HepG2 (cell line): Measurements from ENCODE around the gene CACNA1H. TPM values are rescaled to one million over a fixed set of nuclear protein-coding genes. Genes with fewer than 3 reads are reported as not detected.

ENCODE experiments used
- CBX1 ChIP-seq: IDR thresholded peaks from one replicate; pipeline ENCODE4 v1.6.1; 2016; ENCODE audit warnings: antibody characterized with exemption, low read depth
- CENPT ChIP-seq: sonication (generic); formaldehyde crosslinking; IDR thresholded peaks from 2 replicates; pipeline ENCODE4 v1.8.0; 2022; ENCODE audit warnings: low read depth, mild to moderate bottlenecking, moderate library complexity, missing genetic modification reagents
- GABPB1 ChIP-seq: IDR thresholded peaks from 2 replicates; pipeline ENCODE4 v1.6.1; 2016; ENCODE audit warnings: mild to moderate bottlenecking, missing genetic modification reagents, moderate library complexity, missing compliant biosample characterization
- GATAD2A ChIP-seq: IDR thresholded peaks from 2 replicates; pipeline ENCODE4 v1.6.1; 2016
- HNRNPH1 ChIP-seq: fragments of 200-400 bp; formaldehyde crosslinking; optimal IDR thresholded peaks from 2 replicates; pipeline ENCODE3; 2017; ENCODE audit warnings: mild to moderate bottlenecking, low read depth, low read length
- HNRNPL ChIP-seq: fragments of 200-400 bp; formaldehyde crosslinking; IDR thresholded peaks from 2 replicates; pipeline ENCODE4 v1.6.1; 2017; ENCODE audit warnings: mild to moderate bottlenecking, low read depth, low read length
- HNRNPUL1 ChIP-seq: fragments of 200-400 bp; formaldehyde crosslinking; IDR thresholded peaks from 2 replicates; pipeline ENCODE4 v1.6.1; 2017; ENCODE audit warnings: low read depth, mild to moderate bottlenecking, low read length, moderate library complexity
- NCOA2 ChIP-seq: sonication (generic); formaldehyde crosslinking; IDR thresholded peaks from 2 replicates; pipeline ENCODE4 v1.8.0; 2022; ENCODE audit warnings: inconsistent platforms
- NFIB ChIP-seq: sonication (generic); formaldehyde crosslinking; IDR thresholded peaks from 2 replicates; pipeline ENCODE4 v1.9.0; 2021; ENCODE audit warnings: missing genetic modification reagents, mild to moderate bottlenecking, borderline replicate concordance
- POLR2G ChIP-seq: fragments of 200-400 bp; formaldehyde crosslinking; IDR thresholded peaks from 2 replicates; pipeline ENCODE4 v1.6.1; 2018; ENCODE audit warnings: mild to moderate bottlenecking, low read depth, low read length, moderate library complexity
- RORA ChIP-seq: sonication (generic); formaldehyde crosslinking; IDR thresholded peaks from 2 replicates; pipeline ENCODE4 v1.5.0; 2020; ENCODE audit warnings: mild to moderate bottlenecking, missing genetic modification reagents, moderate library complexity
- SATB2 ChIP-seq: sonication (generic); formaldehyde crosslinking; IDR thresholded peaks from 2 replicates; pipeline ENCODE4 v1.5.0; 2020; ENCODE audit warnings: missing genetic modification reagents
- SP1 ChIP-seq, 2 experiments: fragments of 450-650 bp in 1 of 2; sonication (generic) in 1 of 2; formaldehyde crosslinking in 1 of 2; IDR thresholded peaks; 2 replicates each; pipeline versions ENCODE4 v1.4.0 to v1.6.1; 2016 to 2020; ENCODE audit warnings: missing genetic modification reagents in 1 of 2
- SRY ChIP-seq: sonication (generic); formaldehyde crosslinking; IDR thresholded peaks from 2 replicates; pipeline ENCODE4 v1.8.0; 2022; ENCODE audit warnings: mild to moderate bottlenecking, missing genetic modification reagents
- TBL1XR1 ChIP-seq: fragments of 150-350 bp; IDR thresholded peaks from 2 replicates; pipeline ENCODE4 v1.6.1; 2014; ENCODE audit warnings: borderline replicate concordance, low read length; ENCODE audit not compliant: partially characterized antibody
- ZNF180 ChIP-seq: sonication (generic); formaldehyde crosslinking; IDR thresholded peaks from 2 replicates; pipeline ENCODE4 v1.4.0; 2020; ENCODE audit warnings: low read depth, missing genetic modification reagents, borderline replicate concordance
- ZNF337 ChIP-seq: sonication (generic); formaldehyde crosslinking; IDR thresholded peaks from 2 replicates; pipeline ENCODE4 v1.5.1; 2020; ENCODE audit warnings: missing genetic modification reagents, low read depth, mild to moderate bottlenecking, borderline replicate concordance
- ZNF484 ChIP-seq: sonication (generic); formaldehyde crosslinking; IDR thresholded peaks from 2 replicates; pipeline ENCODE4 v1.5.1; 2020; ENCODE audit warnings: mild to moderate bottlenecking, low read depth, missing genetic modification reagents, borderline replicate concordance
- ZNF564 ChIP-seq: sonication (generic); formaldehyde crosslinking; IDR thresholded peaks from 2 replicates; pipeline ENCODE4 v1.8.1; 2023; ENCODE audit warnings: mild to moderate bottlenecking, missing genetic modification reagents
- ZNF691 ChIP-seq: sonication (generic); formaldehyde crosslinking; IDR thresholded peaks from 2 replicates; pipeline ENCODE4 v1.4.0; 2020; ENCODE audit warnings: missing genetic modification reagents, low read depth, mild to moderate bottlenecking, borderline replicate concordance
- ZNF816 ChIP-seq: sonication (generic); formaldehyde crosslinking; IDR thresholded peaks from 2 replicates; pipeline ENCODE4 v1.8.0; 2022; ENCODE audit warnings: missing genetic modification reagents, mild to moderate bottlenecking, borderline replicate concordance
- ZSCAN25 ChIP-seq: sonication (generic); formaldehyde crosslinking; IDR thresholded peaks from 2 replicates; pipeline ENCODE4 v1.8.0; 2022; ENCODE audit warnings: mild to moderate bottlenecking, missing genetic modification reagents
- polyA plus RNA-seq, 8 experiments: library from polyadenylated mRNA; depleted of rRNA in 3 of 8; stranded (reverse) in 7 of 8; unstranded in 1 of 8; fragments of >200 nt; fragmentation: Illumina TruSeq in 4 of 8; extraction: Trizol in 4 of 8; gene quantifications; 2 replicates each; pipeline versions ENCODE4 v1.2.1 to v1.2.3, GENCODE V29; 2011 to 2016; ENCODE audit warnings: low read depth in 4 of 8, missing spikeins in 1 of 8, mixed read lengths in 1 of 8; ENCODE audit not compliant: insufficient read depth in 1 of 8
- total RNA-seq, 5 experiments: library from RNA; depleted of rRNA; stranded (reverse); fragments of >200 nt; fragmentation: Illumina TruSeq; extraction: Trizol; gene quantifications; 2 replicates each; pipeline ENCODE4 v1.2.3, GENCODE V29; 2016; ENCODE audit warnings: low read depth in 1 of 5
- TF ChIP-seq, protein P1 (sequence below): sonication (generic); formaldehyde crosslinking; IDR thresholded peaks from 2 replicates; pipeline ENCODE4 v1.5.1; 2020; ENCODE audit warnings: mild to moderate bottlenecking, missing genetic modification reagents, moderate library complexity
- TF ChIP-seq, protein P2 (sequence below): sonication (generic); formaldehyde crosslinking; IDR thresholded peaks from 2 replicates; pipeline ENCODE4 v1.4.0; 2020; ENCODE audit warnings: low read depth, mild to moderate bottlenecking, missing genetic modification reagents
- TF ChIP-seq, protein P3 (sequence below): IDR thresholded peaks from 2 replicates; pipeline ENCODE4 v1.6.1; 2016; ENCODE audit warnings: low read depth

CACNA1H gene
- total and polyA plus RNA-seq, 2 of the 13 experiments (the other 11 are each of a cell fraction or from before 2014, with no cell fraction given): 0.40 to 1.8 TPM

DNA sequence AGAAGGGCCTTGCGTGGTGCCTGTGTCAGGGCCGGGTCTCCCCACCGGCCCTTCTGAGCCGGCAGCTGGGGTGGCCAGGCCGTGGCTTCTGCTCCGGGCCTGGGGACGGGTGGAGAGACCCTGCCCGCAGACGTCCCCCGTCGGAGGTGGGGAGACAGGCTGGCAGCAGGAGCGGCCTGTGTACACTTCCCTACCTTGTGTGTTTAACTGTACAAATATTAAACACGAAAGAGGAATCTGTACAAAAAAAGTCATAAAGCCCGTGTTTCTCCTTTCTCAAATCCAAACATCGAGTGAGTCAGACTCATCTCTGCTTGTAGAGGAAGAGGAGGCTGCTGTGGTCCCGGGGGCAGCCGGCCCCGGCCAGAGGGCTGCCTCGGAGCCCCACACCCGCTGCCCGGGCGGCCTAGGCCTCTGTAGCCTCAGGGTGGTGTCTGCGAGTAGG is 2.0 kb downstream of the CACNA1H start (continued):
- TF ChIP-seq RORA (CRISPR knock-in tag) (no peak), GATAD2A (no peak; the same call in 1 of the 2 replicates), CENPT (CRISPR knock-in tag) (no peak), SRY (no peak), ZNF484 (CRISPR knock-in tag) (no peak), GABPB1 (CRISPR knock-in tag) (no peak; the same call in 1 of the 2 replicates), SATB2 (no peak), ZNF691 (CRISPR knock-in tag) (peak; percentile 13; the same call in 1 of the 2 replicates), ZSCAN25 (CRISPR knock-in tag) (no peak), ZNF816 (CRISPR knock-in tag) (no peak), ZNF180 (CRISPR knock-in tag) (no peak), NCOA2 (CRISPR knock-in tag) (0 out of 2 replicates have a peak, but pooled peaks have one; percentile 38), CBX1 (no peak), ZNF337 (CRISPR knock-in tag) (no peak), ZNF564 (CRISPR knock-in tag) (no peak), SP1 (IDR thresholded peaks at IDR 0.05) (no peak), SP1 (CRISPR knock-in tag; IDR thresholded peaks at IDR 0.05) (no peak), TBL1XR1 (no peak), HNRNPH1 (no peak), HNRNPUL1 (no peak), POLR2G (no peak), HNRNPL (no peak; the same call in 1 of the 2 replicates), NFIB (no peak)
- TF ChIP-seq, protein P1, sequence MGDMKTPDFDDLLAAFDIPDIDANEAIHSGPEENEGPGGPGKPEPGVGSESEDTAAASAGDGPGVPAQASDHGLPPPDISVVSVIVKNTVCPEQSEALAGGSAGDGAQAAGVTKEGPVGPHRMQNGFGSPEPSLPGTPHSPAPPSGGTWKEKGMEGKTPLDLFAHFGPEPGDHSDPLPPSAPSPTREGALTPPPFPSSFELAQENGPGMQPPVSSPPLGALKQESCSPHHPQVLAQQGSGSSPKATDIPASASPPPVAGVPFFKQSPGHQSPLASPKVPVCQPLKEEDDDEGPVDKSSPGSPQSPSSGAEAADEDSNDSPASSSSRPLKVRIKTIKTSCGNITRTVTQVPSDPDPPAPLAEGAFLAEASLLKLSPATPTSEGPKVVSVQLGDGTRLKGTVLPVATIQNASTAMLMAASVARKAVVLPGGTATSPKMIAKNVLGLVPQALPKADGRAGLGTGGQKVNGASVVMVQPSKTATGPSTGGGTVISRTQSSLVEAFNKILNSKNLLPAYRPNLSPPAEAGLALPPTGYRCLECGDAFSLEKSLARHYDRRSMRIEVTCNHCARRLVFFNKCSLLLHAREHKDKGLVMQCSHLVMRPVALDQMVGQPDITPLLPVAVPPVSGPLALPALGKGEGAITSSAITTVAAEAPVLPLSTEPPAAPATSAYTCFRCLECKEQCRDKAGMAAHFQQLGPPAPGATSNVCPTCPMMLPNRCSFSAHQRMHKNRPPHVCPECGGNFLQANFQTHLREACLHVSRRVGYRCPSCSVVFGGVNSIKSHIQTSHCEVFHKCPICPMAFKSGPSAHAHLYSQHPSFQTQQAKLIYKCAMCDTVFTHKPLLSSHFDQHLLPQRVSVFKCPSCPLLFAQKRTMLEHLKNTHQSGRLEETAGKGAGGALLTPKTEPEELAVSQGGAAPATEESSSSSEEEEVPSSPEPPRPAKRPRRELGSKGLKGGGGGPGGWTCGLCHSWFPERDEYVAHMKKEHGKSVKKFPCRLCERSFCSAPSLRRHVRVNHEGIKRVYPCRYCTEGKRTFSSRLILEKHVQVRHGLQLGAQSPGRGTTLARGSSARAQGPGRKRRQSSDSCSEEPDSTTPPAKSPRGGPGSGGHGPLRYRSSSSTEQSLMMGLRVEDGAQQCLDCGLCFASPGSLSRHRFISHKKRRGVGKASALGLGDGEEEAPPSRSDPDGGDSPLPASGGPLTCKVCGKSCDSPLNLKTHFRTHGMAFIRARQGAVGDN (CRISPR knock-in tag): peak; percentile 41; the same call in 1 of the 2 replicates
- TF ChIP-seq, protein P2, sequence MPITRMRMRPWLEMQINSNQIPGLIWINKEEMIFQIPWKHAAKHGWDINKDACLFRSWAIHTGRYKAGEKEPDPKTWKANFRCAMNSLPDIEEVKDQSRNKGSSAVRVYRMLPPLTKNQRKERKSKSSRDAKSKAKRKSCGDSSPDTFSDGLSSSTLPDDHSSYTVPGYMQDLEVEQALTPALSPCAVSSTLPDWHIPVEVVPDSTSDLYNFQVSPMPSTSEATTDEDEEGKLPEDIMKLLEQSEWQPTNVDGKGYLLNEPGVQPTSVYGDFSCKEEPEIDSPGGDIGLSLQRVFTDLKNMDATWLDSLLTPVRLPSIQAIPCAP (CRISPR knock-in tag): no peak
- TF ChIP-seq, protein P3, sequence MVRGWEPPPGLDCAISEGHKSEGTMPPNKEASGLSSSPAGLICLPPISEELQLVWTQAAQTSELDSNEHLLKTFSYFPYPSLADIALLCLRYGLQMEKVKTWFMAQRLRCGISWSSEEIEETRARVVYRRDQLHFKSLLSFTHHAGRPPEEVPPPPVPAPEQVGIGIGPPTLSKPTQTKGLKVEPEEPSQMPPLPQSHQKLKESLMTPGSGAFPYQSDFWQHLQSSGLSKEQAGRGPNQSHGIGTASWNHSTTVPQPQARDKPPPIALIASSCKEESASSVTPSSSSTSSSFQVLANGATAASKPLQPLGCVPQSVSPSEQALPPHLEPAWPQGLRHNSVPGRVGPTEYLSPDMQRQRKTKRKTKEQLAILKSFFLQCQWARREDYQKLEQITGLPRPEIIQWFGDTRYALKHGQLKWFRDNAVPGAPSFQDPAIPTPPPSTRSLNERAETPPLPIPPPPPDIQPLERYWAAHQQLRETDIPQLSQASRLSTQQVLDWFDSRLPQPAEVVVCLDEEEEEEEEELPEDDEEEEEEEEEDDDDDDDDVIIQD (CRISPR knock-in tag): no peak
